HFF-Myc (cell line): ENCODE data around the gene SBNO1.

Source experiments
- DNase-seq: peaks from one replicate; pipeline ENCODE4 v3.0.0-alpha.2; 2011; ENCODE audit warnings: low read depth; ENCODE audit errors: extremely low read depth
- H3K4me3 ChIP-seq: replicated peaks from 2 replicates; pipeline ENCODE4 v1.5.1; 2011; ENCODE audit warnings: low read depth, mild to moderate bottlenecking, control low read depth, low read length
- TF ChIP-seq, protein P1 (sequence below): IDR thresholded peaks from 2 replicates; pipeline ENCODE4 v1.5.1; 2012; ENCODE audit warnings: mild to moderate bottlenecking, low read depth, low read length, control low read depth; ENCODE audit errors: missing control alignments

The SBNO1 gene

DNA sequence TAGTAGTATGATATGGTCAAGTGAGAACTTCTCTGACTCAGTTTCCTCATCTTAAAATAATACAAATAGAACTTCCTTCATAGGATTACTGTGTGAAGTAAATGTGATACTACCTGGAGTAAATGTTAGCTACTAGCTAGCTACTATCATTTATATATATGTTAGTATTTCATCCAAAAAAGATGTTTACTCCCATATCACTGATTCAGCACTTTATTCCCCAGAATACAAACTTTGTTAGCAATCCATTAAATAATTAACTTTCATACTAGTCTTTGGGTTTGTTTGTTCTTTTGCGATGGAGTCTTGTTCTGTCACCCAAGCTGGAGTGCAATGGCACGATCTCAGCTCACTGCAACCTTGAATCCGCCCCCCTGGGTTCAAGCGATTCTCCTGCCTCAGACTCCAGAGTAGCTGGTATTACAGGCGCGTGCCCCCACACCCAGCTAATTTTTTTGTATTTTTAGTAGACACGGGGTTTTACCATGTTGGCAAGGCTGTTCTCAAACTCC lies 8.4 kb downstream of the SBNO1 start:
- DNase-seq: no peak
- no peak overlapping the region for H3K4me3 ChIP-seq
- TF ChIP-seq, protein P1, sequence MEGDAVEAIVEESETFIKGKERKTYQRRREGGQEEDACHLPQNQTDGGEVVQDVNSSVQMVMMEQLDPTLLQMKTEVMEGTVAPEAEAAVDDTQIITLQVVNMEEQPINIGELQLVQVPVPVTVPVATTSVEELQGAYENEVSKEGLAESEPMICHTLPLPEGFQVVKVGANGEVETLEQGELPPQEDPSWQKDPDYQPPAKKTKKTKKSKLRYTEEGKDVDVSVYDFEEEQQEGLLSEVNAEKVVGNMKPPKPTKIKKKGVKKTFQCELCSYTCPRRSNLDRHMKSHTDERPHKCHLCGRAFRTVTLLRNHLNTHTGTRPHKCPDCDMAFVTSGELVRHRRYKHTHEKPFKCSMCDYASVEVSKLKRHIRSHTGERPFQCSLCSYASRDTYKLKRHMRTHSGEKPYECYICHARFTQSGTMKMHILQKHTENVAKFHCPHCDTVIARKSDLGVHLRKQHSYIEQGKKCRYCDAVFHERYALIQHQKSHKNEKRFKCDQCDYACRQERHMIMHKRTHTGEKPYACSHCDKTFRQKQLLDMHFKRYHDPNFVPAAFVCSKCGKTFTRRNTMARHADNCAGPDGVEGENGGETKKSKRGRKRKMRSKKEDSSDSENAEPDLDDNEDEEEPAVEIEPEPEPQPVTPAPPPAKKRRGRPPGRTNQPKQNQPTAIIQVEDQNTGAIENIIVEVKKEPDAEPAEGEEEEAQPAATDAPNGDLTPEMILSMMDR: no peak

- DNase-seq: no peak
- no peak overlapping the region for H3K4me3 ChIP-seq
- TF ChIP-seq, protein P1: no peak
Observed at GRCh38 chr12:123354600-123354999, 10.0 kb downstream of the SBNO1 start.

GRCh38 chr12:123351349-123351748 lies 13.3 kb downstream of the SBNO1 start:
- H3K4me3 ChIP-seq: no peak overlapping the region
- TF ChIP-seq, protein P1: no peak
- DNase-seq: no peak

- DNase-seq: no peak
- TF ChIP-seq, protein P1: no peak
- no peak overlapping the region for H3K4me3 ChIP-seq
Observed at GRCh38 chr12:123346946-123347345, 17.7 kb downstream of the SBNO1 start.

GRCh38 chr12:123344086-123344485 lies 20.6 kb downstream of the SBNO1 start:
- H3K4me3 ChIP-seq: no peak overlapping the region
- TF ChIP-seq, protein P1: no peak
- DNase-seq: no peak

DNA sequence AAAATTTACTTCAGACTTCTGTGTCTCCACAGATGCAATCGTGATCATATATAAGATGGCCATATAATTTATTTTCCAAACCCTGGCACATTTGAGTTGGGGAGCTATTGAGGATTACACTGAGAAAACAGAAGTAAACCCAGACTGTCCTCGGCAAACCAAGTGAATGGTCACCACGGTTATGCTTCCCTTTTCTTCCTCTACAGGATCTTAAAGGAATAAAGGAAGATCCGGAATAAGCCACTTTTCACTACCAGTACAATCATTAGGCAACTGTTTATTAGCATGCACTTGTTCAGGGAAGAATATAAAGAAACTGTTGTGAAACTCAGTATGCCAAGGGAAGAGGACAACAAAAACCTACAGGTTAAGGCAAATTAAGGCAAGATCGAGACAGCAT lies 27.6 kb downstream of the SBNO1 start:
- DNase-seq: no peak
- H3K4me3 ChIP-seq: no peak overlapping the region
- TF ChIP-seq, protein P1: no peak

DNA sequence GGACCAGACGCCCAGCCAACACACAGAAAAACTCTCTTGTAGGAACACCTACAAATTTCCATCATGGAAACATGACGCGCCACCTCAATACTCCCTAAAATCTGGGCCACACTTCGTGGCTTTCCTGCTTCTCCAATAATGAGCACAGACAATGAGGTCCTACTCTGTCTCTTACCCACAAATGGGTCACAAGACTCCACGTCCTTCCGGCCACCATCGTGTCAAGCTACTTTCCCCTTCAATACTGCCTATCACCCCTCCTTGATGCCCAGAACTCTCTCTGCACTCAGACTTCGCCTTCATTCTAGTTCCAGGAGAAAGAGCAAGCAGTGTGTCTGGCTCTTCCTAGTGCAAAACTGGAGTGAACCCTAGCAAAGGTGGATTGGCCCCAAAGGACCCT lies 28.1 kb downstream of the SBNO1 start:
- H3K4me3 ChIP-seq: no peak overlapping the region
- TF ChIP-seq, protein P1: no peak
- no peak for DNase-seq
